GM03348 (cell line): ENCODE data around the gene SHROOM3.

ENCODE experiments used
- DNase-seq: peaks from one replicate; pipeline ENCODE4 v3.0.0; 2012; ENCODE audit warnings: low spot score

The SHROOM3 gene

GRCh38 chr4:76663824-76664223 is 228.8 kb downstream of the SHROOM3 start:
- DNase-seq: no peak

GRCh38 chr4:76665153-76665552 is 230.1 kb downstream of the SHROOM3 start:
- DNase-seq: peak; percentile 32

GRCh38 chr4:76665721-76666120 is 230.7 kb downstream of the SHROOM3 start:
- no peak for DNase-seq

GRCh38 chr4:76666944-76667532 is 232.0 kb downstream of the SHROOM3 start:
- no peak for DNase-seq

- DNase-seq: no peak
These were observed 235.6 kb downstream of the SHROOM3 start for GRCh38 chr4:76670631-76671030.

- peak; percentile 74 for DNase-seq
These were observed 238.3 kb downstream of the SHROOM3 start for GRCh38 chr4:76673362-76673761.

- DNase-seq: no peak
These were observed 240.0 kb downstream of the SHROOM3 start for GRCh38 chr4:76674983-76675382.

- DNase-seq: no peak
These were observed 242.7 kb downstream of the SHROOM3 start for GRCh38 chr4:76677571-76678326.

- no peak for DNase-seq
These were observed 244.7 kb downstream of the SHROOM3 start for GRCh38 chr4:76679691-76680090.

- DNase-seq: no peak
These were observed 245.9 kb downstream of the SHROOM3 start for GRCh38 chr4:76680952-76681351.

- no peak for DNase-seq
These were observed 247.0 kb downstream of the SHROOM3 start for GRCh38 chr4:76681996-76682395.

GRCh38 chr4:76683144-76683543 is 248.1 kb downstream of the SHROOM3 start:
- no peak for DNase-seq

GRCh38 chr4:76687746-76688448 is 252.9 kb downstream of the SHROOM3 start:
- no peak for DNase-seq

GRCh38 chr4:76688619-76689144 is 253.7 kb downstream of the SHROOM3 start:
- DNase-seq: no peak

GRCh38 chr4:76689145-76689817 is 254.3 kb downstream of the SHROOM3 start:
- DNase-seq: peak; percentile 84

GRCh38 chr4:76690011-76690905 is 255.2 kb downstream of the SHROOM3 start:
- DNase-seq: peak; percentile 50

GRCh38 chr4:76690906-76691275 is 255.9 kb downstream of the SHROOM3 start:
- no peak for DNase-seq

- DNase-seq: no peak
These were observed 257.0 kb downstream of the SHROOM3 start for GRCh38 chr4:76691807-76692582.

- DNase-seq: no peak
These were observed 257.7 kb downstream of the SHROOM3 start for GRCh38 chr4:76692761-76693160.

- no peak for DNase-seq
These were observed 259.0 kb downstream of the SHROOM3 start for GRCh38 chr4:76694056-76694455.

- DNase-seq: peak; percentile 38
These were observed 261.1 kb downstream of the SHROOM3 start for GRCh38 chr4:76696109-76696508.
